ENCODE measurements around the gene ATP8B3.

The ATP8B3 gene

GRCh38 chr19:1836458-1837221, 24.6 kb upstream of the ATP8B3 start:
- DNase-seq = no peak

- DNase-seq = no peak
Observed at GRCh38 chr19:1833540-1833939, 21.5 kb upstream of the ATP8B3 start.

DNA sequence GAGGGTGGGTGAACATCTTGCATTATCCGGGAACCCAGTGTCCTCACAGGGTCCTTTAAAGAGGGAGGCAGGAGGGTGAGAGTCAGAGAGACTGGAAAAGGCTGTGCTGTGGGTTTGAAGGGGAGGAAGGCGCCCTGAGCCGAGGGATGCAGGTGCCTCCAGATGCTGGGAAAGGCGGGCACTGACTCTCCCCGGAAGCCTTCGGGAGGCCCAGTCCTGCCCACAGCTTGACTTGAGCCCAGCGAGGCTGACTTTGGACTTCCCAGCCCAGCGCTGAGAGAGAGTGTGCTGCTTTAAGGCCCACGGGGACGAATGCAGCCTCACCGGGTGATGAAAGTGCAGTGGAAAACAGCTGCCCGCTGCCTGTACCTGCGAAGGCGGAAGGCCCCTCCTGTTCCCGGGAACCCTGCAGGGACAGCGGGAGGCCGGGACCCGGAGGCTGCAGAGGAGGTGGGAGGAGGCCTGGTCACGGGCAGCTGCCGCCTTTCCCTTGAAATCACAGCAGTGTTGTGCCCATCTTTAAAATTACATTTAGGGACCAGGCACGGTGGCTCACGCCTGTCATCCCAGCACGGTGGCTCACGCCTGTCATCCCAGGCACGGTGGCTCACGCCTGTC, 20.1 kb upstream of the ATP8B3 start:
- no peak for DNase-seq

DNA sequence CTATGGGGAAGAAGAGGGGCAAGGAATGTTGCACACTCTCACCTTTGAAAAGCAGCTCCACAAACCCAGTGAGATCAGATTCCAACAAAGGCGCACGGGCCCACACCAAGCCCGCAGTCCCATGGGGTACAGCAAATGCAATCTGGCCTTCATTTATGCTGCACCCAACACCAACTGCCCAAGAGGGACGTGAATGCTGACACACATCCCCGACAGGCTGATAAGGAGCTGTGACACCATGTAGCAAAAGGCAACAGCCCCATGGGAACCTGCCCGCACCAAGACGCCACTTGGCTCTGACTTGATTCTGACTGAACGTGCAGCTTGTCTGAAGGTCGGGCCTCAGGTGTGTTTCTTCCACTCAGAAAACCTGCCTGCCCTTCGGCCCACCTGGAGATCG, 18.9 kb upstream of the ATP8B3 start:
- no peak for DNase-seq

GRCh38 chr19:1830568-1830967, 18.5 kb upstream of the ATP8B3 start:
- DNase-seq = no peak

GRCh38 chr19:1829958-1830357, 17.9 kb upstream of the ATP8B3 start:
- no peak for DNase-seq

GRCh38 chr19:1828279-1829238, 16.5 kb upstream of the ATP8B3 start:
- no peak for DNase-seq

DNA sequence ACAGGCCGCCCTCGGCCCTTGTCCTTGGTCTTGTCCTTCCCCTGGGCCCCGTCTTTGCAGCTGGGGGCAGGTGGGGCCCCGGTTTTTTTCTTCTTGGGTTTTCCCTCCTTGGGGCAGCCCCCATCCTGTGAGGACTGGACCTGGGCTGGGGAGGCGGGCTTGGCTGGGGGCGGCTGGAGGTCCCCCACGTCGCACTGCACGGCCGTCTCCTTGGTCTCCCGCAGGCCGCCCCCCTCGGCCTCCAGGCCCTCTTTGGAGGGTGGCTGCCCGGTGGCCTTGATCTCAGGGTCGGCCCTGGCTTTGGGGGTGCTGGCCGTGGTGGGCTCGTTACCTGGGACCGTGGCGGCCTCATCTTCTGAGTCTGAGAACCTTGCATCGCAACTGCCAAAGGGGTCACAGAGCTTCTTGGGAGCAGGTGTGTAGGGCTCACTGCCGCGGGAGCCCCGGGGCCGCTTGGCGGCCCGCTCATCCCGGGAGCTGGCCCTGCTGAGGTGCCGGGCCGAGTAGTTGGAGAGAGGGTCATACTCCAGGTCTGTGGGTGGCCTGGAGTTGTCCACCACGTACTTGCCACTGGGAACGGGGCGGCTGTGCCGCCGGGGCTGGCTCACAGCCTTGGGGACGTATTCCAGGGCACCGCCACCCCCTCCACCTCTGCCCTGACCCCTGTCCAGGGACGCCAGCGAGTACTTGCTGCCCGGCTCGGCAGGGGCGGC, 15.6 kb upstream of the ATP8B3 start:
- no peak for DNase-seq

GRCh38 chr19:1826557-1827521, 14.8 kb upstream of the ATP8B3 start:
- DNase-seq = no peak

GRCh38 chr19:1825909-1826556, 14.0 kb upstream of the ATP8B3 start:
- no peak for DNase-seq

- no peak for DNase-seq
Observed at GRCh38 chr19:1824252-1824622, 12.2 kb upstream of the ATP8B3 start.

DNA sequence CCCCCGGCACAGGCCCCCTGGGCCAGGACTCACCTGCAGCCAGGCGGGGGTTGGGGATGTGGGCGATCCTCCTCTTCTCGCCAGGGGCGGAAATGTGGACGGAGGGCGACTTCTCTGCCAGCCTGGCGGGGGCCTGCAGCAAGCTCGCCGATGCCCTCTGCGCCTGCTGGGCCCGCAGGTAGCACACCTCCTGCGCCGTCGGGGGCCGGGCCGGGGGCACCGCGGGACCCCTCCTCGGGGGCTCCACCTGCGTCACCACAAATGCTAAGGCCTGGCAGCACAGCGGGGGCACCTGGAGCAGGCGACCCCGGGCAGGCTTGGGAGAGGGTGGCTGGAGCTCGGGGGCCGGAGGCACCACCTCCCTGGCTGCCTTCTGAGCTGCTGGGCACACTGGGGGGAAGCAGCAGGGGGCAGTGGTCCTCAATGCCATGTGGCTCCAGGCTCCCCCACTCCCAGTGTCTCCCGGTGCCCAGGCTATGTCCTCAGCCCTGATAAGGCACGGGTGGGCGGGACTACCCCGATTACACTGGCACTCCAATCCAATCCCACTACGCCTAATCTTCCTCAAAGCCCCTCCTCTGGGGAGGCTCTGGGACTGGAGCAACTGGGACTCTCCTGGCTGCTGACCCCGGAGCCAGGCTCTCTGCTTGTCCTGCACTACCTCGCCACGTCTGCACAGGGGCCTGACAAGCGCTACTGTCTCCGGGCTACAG, 11.6 kb upstream of the ATP8B3 start:
- no peak for DNase-seq

DNA sequence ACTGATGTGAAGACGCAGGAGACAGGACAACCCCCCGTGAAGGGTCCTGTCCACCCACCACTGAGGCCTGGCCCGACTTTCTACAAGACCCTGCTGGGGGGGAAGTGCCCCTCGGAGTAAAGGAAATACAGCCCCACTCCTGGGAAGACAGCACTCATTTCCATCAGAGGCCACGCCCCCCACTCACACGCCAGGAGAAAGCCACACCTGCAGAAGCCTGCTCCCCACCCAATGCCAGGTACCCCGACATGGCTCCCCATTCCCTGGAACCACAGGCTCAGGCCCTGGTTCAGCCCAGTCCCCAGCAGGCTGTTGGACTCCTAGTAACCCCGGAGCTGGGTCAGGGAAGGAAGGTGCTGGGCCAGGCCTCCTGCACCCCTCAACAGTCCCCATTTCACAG, 10.9 kb upstream of the ATP8B3 start:
- no peak for DNase-seq

DNA sequence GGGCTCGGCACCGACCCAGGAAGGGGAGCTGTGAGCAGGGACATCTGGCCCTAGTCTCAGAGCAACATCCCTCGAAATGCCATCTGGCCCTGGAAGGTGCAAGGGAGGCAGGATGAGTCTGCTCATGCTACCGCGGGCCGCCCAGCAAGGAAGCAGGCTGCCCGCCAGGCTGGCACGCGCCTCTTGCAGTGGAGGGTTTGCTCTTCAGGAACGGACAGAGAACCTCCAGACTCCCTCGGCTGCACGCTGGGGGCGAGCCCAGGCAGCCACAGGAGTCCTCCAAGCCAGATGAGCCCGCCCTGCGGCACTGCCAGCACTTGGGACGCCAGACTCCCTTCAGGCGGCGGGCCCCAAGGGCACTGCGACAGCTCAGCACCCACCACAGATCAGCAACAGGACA, 10.1 kb upstream of the ATP8B3 start:
- DNase-seq = no peak

GRCh38 chr19:1819341-1820255, 7.5 kb upstream of the ATP8B3 start:
- DNase-seq = no peak

DNA sequence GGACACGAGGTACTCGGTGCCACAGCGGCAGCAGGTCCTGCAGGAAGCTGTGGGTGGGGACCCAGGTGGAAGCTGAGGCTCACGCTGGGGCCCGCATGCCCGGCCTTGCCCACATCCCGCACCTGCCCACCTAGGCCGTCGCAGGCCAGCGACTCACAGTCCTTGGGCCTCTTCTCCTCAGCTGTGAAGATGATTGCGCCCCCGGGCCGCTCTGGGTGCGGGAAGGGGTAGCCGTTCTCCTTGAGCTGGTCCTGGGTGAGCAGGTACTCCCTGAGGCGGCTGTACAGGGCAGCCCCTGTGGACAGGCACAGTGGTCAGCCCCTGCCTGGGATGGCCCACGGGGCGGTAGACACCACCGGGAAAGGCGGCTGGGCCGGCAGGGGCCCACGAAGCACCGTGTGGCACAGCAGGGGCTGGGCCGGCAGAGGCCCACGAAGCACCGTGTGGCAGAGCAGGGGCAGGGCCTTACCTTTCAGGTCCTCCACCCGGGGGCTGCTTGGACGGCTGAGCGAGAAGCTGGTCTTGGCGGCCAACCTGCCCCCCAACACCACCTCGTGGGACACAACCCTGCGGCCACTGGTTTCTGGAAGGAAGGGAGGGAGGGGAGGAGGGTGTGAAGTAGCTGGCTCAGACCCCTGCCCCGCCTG, 6.6 kb upstream of the ATP8B3 start:
- DNase-seq = no peak

- no peak for DNase-seq
Observed at GRCh38 chr19:1817553-1818179, 5.6 kb upstream of the ATP8B3 start.

DNA sequence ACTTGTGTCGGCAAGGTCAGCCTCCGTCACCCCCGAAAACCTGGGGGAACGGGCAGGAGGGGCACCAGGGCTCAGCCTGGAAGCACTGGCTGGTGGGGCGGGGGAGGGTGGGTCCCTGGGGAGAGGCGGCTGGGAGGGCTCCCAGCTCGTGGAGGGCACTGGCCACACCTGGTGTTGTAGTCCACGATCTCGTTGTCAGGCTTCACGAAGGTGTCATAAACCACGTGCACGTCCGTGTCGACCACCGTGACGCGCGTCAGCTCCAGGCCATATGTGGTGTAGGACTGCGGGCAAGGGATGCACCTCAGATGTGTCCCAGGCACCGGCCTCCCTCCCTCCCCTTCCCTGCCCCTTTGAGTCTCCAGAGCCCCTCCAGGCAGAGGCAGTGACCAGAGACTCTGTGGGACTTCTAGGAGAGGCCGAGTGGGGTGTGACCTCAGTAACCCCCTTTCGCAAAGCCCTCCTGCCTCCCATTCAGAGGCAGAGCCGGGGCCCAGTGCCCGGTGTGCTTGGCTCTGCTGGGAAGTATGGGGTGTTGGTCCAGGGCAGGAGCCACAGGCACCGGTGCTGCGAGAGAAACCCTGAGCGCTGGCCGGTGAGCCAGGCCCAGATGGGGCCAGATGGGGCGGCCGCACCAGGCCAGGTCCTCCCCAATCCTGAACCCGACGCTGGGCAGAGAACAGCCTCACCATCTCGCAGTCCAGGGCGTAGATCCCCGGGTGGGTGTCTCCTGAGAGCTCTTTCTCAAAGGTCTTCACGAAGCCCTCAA, 4.6 kb upstream of the ATP8B3 start:
- no peak for DNase-seq
